ENCODE measurements around the gene TXNDC11.

DNA sequence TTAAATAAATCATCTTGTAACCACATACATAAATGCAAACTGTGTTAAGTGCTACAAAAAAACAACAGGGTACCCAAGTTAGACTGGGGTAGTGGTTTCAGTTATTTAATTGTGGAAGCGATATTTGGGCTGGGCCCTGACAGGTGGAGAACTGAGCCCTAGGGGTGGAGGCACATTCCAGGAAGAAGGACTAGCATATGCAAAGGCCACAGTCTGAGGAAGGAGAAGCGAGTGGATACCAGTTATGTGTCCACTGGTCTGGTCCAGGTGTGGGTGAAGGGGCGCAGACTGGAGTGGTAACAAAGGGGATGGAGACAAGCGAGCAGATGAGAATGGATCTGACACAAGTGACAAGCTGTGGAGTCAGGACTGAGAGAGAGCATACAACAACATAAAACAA, 22.9 kb downstream of the TXNDC11 start:
- TF ChIP-seq CHD2 (IDR thresholded peaks at IDR 0.05; ENCODE audit: low read length, partially characterized antibody): no peak
- TF ChIP-seq RFX5 (IDR thresholded peaks at IDR 0.05): no peak
- TF ChIP-seq, protein P1, sequence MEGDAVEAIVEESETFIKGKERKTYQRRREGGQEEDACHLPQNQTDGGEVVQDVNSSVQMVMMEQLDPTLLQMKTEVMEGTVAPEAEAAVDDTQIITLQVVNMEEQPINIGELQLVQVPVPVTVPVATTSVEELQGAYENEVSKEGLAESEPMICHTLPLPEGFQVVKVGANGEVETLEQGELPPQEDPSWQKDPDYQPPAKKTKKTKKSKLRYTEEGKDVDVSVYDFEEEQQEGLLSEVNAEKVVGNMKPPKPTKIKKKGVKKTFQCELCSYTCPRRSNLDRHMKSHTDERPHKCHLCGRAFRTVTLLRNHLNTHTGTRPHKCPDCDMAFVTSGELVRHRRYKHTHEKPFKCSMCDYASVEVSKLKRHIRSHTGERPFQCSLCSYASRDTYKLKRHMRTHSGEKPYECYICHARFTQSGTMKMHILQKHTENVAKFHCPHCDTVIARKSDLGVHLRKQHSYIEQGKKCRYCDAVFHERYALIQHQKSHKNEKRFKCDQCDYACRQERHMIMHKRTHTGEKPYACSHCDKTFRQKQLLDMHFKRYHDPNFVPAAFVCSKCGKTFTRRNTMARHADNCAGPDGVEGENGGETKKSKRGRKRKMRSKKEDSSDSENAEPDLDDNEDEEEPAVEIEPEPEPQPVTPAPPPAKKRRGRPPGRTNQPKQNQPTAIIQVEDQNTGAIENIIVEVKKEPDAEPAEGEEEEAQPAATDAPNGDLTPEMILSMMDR (IDR thresholded peaks at IDR 0.05): no peak
- no peak for TF ChIP-seq POLR2A (IDR thresholded peaks at IDR 0.05; ENCODE audit: low read length)
- TF ChIP-seq SMC3 (IDR thresholded peaks at IDR 0.05): no peak
- no peak for TF ChIP-seq NPAS2 (CRISPR knock-in tag; IDR thresholded peaks at IDR 0.05; ENCODE audit: borderline replicate concordance)
- TF ChIP-seq CHD4 (IDR thresholded peaks at IDR 0.05; ENCODE audit: borderline replicate concordance): no peak
- TF ChIP-seq MYC (IDR thresholded peaks at IDR 0.05; ENCODE audit: borderline replicate concordance, low read length): no peak
- TF ChIP-seq, protein P2, sequence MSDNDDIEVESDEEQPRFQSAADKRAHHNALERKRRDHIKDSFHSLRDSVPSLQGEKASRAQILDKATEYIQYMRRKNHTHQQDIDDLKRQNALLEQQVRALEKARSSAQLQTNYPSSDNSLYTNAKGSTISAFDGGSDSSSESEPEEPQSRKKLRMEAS (IDR thresholded peaks at IDR 0.05): no peak
- no peak for TF ChIP-seq EP300 (IDR thresholded peaks at IDR 0.05)

Measured in A549 (cell line).